SK-N-SH (cell line): ENCODE results near the gene NTN1. TPM values are rescaled to one million over a fixed set of nuclear protein-coding genes. Genes with fewer than 3 reads are reported as not detected.

Experiments used
- CTCF ChIA-PET: fragments of 300-600, 350-600 bp; formaldehyde crosslinking; extraction: SDS; loops from one replicate; lab custom pipeline; 2021; lab: Yijun Ruan, JAX
- POLR2A ChIA-PET: fragments of 350-600 bp; sonication (Branson Sonifier 250); formaldehyde crosslinking; extraction: SDS; loops from one replicate; lab custom pipeline; 2020; ENCODE audit warnings: antibody characterized with exemption, inconsistent platforms; lab: Yijun Ruan, JAX
- DNase-seq: peaks from one replicate; pipeline ENCODE4 v3.0.0; 2012
- H2AFZ ChIP-seq: fragments of 200-600 bp; sonication (generic); 2 replicates; pipeline ENCODE4 v1.8.1; 2016; ENCODE audit warnings: antibody characterized with exemption, mild to moderate bottlenecking, low read depth
- H3F3A ChIP-seq: fragments of 200-600 bp; sonication (generic); replicated peaks from 2 replicates; pipeline ENCODE3; 2016; ENCODE audit warnings: antibody characterized with exemption, mild to moderate bottlenecking; ENCODE audit not compliant: insufficient read depth
- H3K27ac ChIP-seq, 2 experiments: fragments of 200-500 bp in 1 of 2; fragments of 200-600 bp in 1 of 2; sonication (Bioruptor generic) in 1 of 2; sonication (generic), shearing (Covaris generic) in 1 of 2; 2 replicates each; pipeline versions ENCODE4 v1.5.1 to v1.6.1; 2014 to 2016; ENCODE audit warnings: low read depth in 2 of 2, inconsistent platforms in 1 of 2, low read length in 1 of 2, mild to moderate bottlenecking in 1 of 2, mixed read lengths in 1 of 2
- H3K27me3 ChIP-seq: fragments of 200-600 bp; sonication (generic), shearing (Covaris generic); 2 replicates; pipeline ENCODE4 v1.6.1; 2016; ENCODE audit warnings: mixed run types; ENCODE audit not compliant: insufficient read depth
- H3K36me3 ChIP-seq, 2 experiments: fragments of 200-500 bp in 1 of 2; fragments of 200-600 bp in 1 of 2; sonication (Bioruptor generic) in 1 of 2; sonication (generic) in 1 of 2; replicated peaks in 1 of 2; 2 replicates each; pipeline versions ENCODE3 to v1.5.1; 2014 to 2016; ENCODE audit warnings: low read length in 1 of 2, mild to moderate bottlenecking in 1 of 2; ENCODE audit not compliant: insufficient read depth in 2 of 2, control insufficient read depth in 1 of 2
- H3K4me1 ChIP-seq, 2 experiments: fragments of 200-500 bp in 1 of 2; fragments of 200-600 bp in 1 of 2; sonication (Bioruptor generic) in 1 of 2; sonication (generic), shearing (Covaris generic) in 1 of 2; 2 replicates each; pipeline versions ENCODE4 v1.5.1 to v1.6.1; 2014 to 2016; ENCODE audit warnings: low read depth in 1 of 2, low read length in 1 of 2, mixed run types in 1 of 2; ENCODE audit not compliant: insufficient read depth in 2 of 2, control insufficient read depth in 1 of 2
- H3K4me2 ChIP-seq: fragments of 200-600 bp; sonication (generic), shearing (Covaris generic); 2 replicates; pipeline ENCODE4 v1.6.1; 2017; ENCODE audit warnings: mixed run types
- H3K4me3 ChIP-seq, 2 experiments: fragments of 200-500 bp in 1 of 2; fragments of 200-600 bp in 1 of 2; sonication (Bioruptor generic) in 1 of 2; sonication (generic), shearing (Covaris generic) in 1 of 2; 2 replicates each; pipeline versions ENCODE4 v1.5.1 to v1.8.1; 2014 to 2016; ENCODE audit warnings: low read depth in 2 of 2, inconsistent platforms in 1 of 2, low read length in 1 of 2, mild to moderate bottlenecking in 1 of 2, mixed read lengths in 1 of 2, moderate library complexity in 1 of 2
- H3K79me2 ChIP-seq: fragments of 200-600 bp; sonication (generic); 2 replicates; pipeline ENCODE4 v1.8.1; 2017; ENCODE audit warnings: mild to moderate bottlenecking; ENCODE audit not compliant: insufficient read depth
- H3K9ac ChIP-seq: fragments of 200-600 bp; sonication (generic); 2 replicates; pipeline ENCODE4 v1.6.1; 2017; ENCODE audit warnings: mixed run types
- H3K9me2 ChIP-seq: fragments of 200-600 bp; sonication (generic); 2 replicates; pipeline ENCODE4 v1.6.1; 2017; ENCODE audit warnings: mixed run types
- H3K9me3 ChIP-seq: fragments of 200-600 bp; sonication (generic); 2 replicates; pipeline ENCODE4 v1.6.1; 2017; ENCODE audit warnings: mixed run types, mild to moderate bottlenecking, moderate library complexity
- H4K20me1 ChIP-seq: fragments of 200-600 bp; sonication (generic); 2 replicates; pipeline ENCODE4 v1.6.1; 2017; ENCODE audit warnings: mild to moderate bottlenecking, mixed run types; ENCODE audit not compliant: insufficient read depth
- CHD2 ChIP-seq: fragments of 150-350 bp; IDR thresholded peaks from 2 replicates; pipeline ENCODE4 v1.6.1; 2018; ENCODE audit warnings: low read length; ENCODE audit not compliant: partially characterized antibody
- ELF1 ChIP-seq: IDR thresholded peaks from 2 replicates; pipeline ENCODE4 v1.4.0; 2012
- FOSL2 ChIP-seq: IDR thresholded peaks from 2 replicates; pipeline ENCODE4 v1.4.0; 2012; ENCODE audit warnings: low read depth, mild to moderate bottlenecking, moderate library complexity, borderline replicate concordance
- FOXJ3 ChIP-seq: sonication (generic); formaldehyde crosslinking; IDR thresholded peaks from 2 replicates; pipeline ENCODE4 v1.5.1; 2020; ENCODE audit warnings: mild to moderate bottlenecking, missing genetic modification reagents
- FOXM1 ChIP-seq: IDR thresholded peaks from 2 replicates; pipeline ENCODE4 v1.4.0; 2012; ENCODE audit warnings: low read depth, mild to moderate bottlenecking
- MAX ChIP-seq: IDR thresholded peaks from 2 replicates; pipeline ENCODE4 v1.4.0; 2012; ENCODE audit warnings: low read depth
- MEF2A ChIP-seq: IDR thresholded peaks from 2 replicates; pipeline ENCODE4 v1.4.0; 2012; ENCODE audit warnings: low read depth, borderline replicate concordance
- NRF1 ChIP-seq: IDR thresholded peaks from 2 replicates; pipeline ENCODE4 v1.6.1; 2012; ENCODE audit warnings: low read depth, mild to moderate bottlenecking, low read length
- RAD21 ChIP-seq: IDR thresholded peaks from 2 replicates; pipeline ENCODE4 v1.6.1; 2012; ENCODE audit warnings: mild to moderate bottlenecking, low read length
- RXRA ChIP-seq: IDR thresholded peaks from 2 replicates; pipeline ENCODE4 v1.4.0; 2012; ENCODE audit warnings: low read depth, mild to moderate bottlenecking, borderline replicate concordance
- YY1 ChIP-seq: IDR thresholded peaks from 2 replicates; pipeline ENCODE4 v1.4.0; 2012; ENCODE audit warnings: low read depth, mild to moderate bottlenecking
- ZBTB33 ChIP-seq: IDR thresholded peaks from 2 replicates; pipeline ENCODE4 v1.4.0; 2012; ENCODE audit warnings: low read depth, borderline replicate concordance
- WGBS: methylation state at CpG from one replicate; pipeline ENCODE4 v1.1.6; 2017; ENCODE audit warnings: low lambda C conversion rate; 5-methylcytosine and 5-hydroxymethylcytosine counted together
- polyA plus RNA-seq, 3 experiments: library from polyadenylated mRNA; depleted of rRNA; stranded (reverse); fragments of >200 nt; gene quantifications; 2 replicates each; pipeline ENCODE4 v1.2.3, GENCODE V29; 2012
- TF ChIP-seq, protein P1 (sequence below): fragments of 200-600 bp; sonication (generic); IDR thresholded peaks from 2 replicates; pipeline ENCODE4 v1.6.1; 2017; ENCODE audit warnings: antibody characterized with exemption, mild to moderate bottlenecking, moderate library complexity
- TF ChIP-seq, protein P2 (sequence below): IDR thresholded peaks from 2 replicates; pipeline ENCODE4; 2012

NTN1 gene
- polyA plus RNA-seq, 1 of the 3 experiments (the other 2 are of a cell fraction): 0.05 TPM

DNA sequence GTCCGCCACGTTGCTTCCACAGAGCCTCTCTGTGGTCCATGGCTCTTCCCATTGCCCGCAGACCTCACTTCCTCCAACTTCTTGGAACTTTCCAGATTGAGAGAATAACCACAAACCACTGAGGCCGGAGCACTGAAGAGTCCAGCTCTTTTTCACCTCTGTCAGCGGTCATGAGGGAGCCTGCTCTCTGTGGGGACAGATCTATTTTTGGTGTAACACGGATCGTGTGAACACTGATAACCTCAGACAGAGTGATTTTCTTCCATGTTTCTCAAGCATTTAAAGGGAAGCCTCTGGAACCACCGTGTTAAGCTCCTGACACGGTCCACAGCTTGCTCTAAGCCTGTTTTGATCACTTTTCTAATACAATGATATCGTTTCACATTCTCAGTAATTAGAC is 49.7 kb downstream of the NTN1 start:
- 13% methylated on average over 10 of the region's 10 CpGs for WGBS
- Histone ChIP-seq H3K27me3 (peaks cover 18% of the 10 kb centered on the region; the same call in 1 of the 2 replicates), H3K4me1 (no peaks in the 10 kb centered on the region), H3K27ac (no peak overlapping the region), H3K36me3 (no peaks in the 10 kb centered on the region), H3K9ac (no peak overlapping the region), H4K20me1 (no peaks in the 10 kb centered on the region), H3K4me2 (no peak overlapping the region), H3K9me2 (no peaks in the 10 kb centered on the region), H3K79me2 (no peaks in the 10 kb centered on the region), H3F3A (no peaks in the 10 kb centered on the region), H3K9me3 (no peaks in the 10 kb centered on the region), H3K4me3 (no peak overlapping the region), H2AFZ (no peak overlapping the region)
- no peak for DNase-seq
- no peak for TF ChIP-seq FOXM1
- TF ChIP-seq MAX: no peak
- no peak for TF ChIP-seq NRF1
- TF ChIP-seq RXRA: no peak
- TF ChIP-seq MEF2A: no peak
- TF ChIP-seq ZBTB33: no peak
- TF ChIP-seq FOXJ3: no peak
- no peak for TF ChIP-seq FOSL2
- TF ChIP-seq RAD21: no peak
- no peak for TF ChIP-seq ELF1
- TF ChIP-seq CHD2: no peak
- TF ChIP-seq, protein P1, sequence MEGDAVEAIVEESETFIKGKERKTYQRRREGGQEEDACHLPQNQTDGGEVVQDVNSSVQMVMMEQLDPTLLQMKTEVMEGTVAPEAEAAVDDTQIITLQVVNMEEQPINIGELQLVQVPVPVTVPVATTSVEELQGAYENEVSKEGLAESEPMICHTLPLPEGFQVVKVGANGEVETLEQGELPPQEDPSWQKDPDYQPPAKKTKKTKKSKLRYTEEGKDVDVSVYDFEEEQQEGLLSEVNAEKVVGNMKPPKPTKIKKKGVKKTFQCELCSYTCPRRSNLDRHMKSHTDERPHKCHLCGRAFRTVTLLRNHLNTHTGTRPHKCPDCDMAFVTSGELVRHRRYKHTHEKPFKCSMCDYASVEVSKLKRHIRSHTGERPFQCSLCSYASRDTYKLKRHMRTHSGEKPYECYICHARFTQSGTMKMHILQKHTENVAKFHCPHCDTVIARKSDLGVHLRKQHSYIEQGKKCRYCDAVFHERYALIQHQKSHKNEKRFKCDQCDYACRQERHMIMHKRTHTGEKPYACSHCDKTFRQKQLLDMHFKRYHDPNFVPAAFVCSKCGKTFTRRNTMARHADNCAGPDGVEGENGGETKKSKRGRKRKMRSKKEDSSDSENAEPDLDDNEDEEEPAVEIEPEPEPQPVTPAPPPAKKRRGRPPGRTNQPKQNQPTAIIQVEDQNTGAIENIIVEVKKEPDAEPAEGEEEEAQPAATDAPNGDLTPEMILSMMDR: no peak
- TF ChIP-seq YY1: no peak
- TF ChIP-seq, protein P2, sequence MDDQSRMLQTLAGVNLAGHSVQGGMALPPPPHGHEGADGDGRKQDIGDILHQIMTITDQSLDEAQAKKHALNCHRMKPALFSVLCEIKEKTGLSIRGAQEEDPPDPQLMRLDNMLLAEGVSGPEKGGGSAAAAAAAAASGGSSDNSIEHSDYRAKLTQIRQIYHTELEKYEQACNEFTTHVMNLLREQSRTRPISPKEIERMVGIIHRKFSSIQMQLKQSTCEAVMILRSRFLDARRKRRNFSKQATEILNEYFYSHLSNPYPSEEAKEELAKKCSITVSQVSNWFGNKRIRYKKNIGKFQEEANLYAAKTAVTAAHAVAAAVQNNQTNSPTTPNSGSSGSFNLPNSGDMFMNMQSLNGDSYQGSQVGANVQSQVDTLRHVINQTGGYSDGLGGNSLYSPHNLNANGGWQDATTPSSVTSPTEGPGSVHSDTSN: no peak
- POLR2A ChIA-PET: interaction anchor here (0.6 kb wide), 1 partner anchor 10 kb away, joined by 7 read pairs; no protein-coding TSS in a partner anchor
- CTCF ChIA-PET: no interaction called here
